Parathyroid adenoma (tissue), 2 donors: Measurements from ENCODE around the gene PRPSAP2.

Source experiments
- H2AFZ ChIP-seq: fragments of 300-600 bp; sonication (generic); one replicate; pipeline ENCODE4 v1.7.0; 2017; ENCODE audit warnings: antibody characterized with exemption, mild to moderate bottlenecking
- H3K27ac ChIP-seq: fragments of 300-600 bp; sonication (generic); one replicate; pipeline ENCODE4 v1.7.0; 2017
- H3K27me3 ChIP-seq: fragments of 300-600 bp; sonication (generic); one replicate; pipeline ENCODE4 v1.7.0; 2017; ENCODE audit warnings: low read length; ENCODE audit not compliant: control insufficient read depth, insufficient read depth
- H3K36me3 ChIP-seq: fragments of 300-600 bp; sonication (generic); one replicate; pipeline ENCODE4 v1.7.0; 2017; ENCODE audit warnings: low read length; ENCODE audit not compliant: control insufficient read depth, insufficient read depth
- H3K4me1 ChIP-seq: fragments of 300-600 bp; sonication (generic); one replicate; pipeline ENCODE4 v1.7.0; 2017; ENCODE audit warnings: control low read depth
- H3K4me2 ChIP-seq: fragments of 300-600 bp; sonication (generic); one replicate; pipeline ENCODE4 v1.7.0; 2017; ENCODE audit warnings: low read length
- H3K4me3 ChIP-seq: fragments of 300-600 bp; sonication (generic); one replicate; pipeline ENCODE4 v1.7.0; 2017; ENCODE audit warnings: low read depth, low read length
- H3K79me2 ChIP-seq: fragments of 300-600 bp; sonication (generic); one replicate; pipeline ENCODE4 v1.7.0; 2017; ENCODE audit warnings: control low read depth
- H3K9ac ChIP-seq: fragments of 300-600 bp; sonication (generic); one replicate; pipeline ENCODE4 v1.7.0; 2017; ENCODE audit warnings: mild to moderate bottlenecking
- H3K9me3 ChIP-seq: fragments of 300-600 bp; sonication (generic); one replicate; pipeline ENCODE4 v1.7.0; 2017; ENCODE audit warnings: low read length; ENCODE audit not compliant: control insufficient read depth
- TF ChIP-seq, protein P1 (sequence below): fragments of 300-600 bp; sonication (generic); IDR thresholded peaks from one replicate; pipeline ENCODE4 v1.7.0; 2017; ENCODE audit warnings: antibody characterized with exemption, mild to moderate bottlenecking
- donor health status: primary hyperparathyroidism.

The PRPSAP2 gene

DNA sequence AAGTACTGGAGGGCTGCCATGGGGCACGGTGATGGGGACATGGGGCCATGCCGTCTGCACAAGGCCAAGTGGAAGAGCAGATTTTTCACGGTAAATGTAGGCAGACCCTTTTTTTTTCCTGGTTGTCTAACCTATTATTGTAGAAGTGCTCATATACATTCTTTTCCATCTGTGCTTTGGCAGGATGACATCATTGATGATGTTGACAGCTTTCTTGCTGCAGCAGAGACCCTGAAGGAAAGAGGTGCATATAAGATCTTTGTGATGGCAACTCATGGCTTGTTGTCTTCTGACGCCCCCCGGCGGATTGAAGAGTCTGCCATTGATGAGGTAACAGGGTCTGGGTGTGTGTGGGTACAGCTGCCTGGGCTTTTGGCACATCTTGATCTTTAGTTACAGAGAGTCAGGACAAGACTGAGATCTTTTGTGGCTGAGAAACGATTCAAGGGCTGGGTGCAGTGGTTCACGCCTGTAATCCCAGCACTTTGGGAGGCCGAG, 70.7 kb downstream of the PRPSAP2 start:
- H3K27ac ChIP-seq, result no peak overlapping the region
- H3K9ac ChIP-seq, result no peak overlapping the region
- H3K9me3 ChIP-seq, result no peaks in the 10 kb centered on the region
- H3K27me3 ChIP-seq, result no peaks in the 10 kb centered on the region
- TF ChIP-seq, protein P1, sequence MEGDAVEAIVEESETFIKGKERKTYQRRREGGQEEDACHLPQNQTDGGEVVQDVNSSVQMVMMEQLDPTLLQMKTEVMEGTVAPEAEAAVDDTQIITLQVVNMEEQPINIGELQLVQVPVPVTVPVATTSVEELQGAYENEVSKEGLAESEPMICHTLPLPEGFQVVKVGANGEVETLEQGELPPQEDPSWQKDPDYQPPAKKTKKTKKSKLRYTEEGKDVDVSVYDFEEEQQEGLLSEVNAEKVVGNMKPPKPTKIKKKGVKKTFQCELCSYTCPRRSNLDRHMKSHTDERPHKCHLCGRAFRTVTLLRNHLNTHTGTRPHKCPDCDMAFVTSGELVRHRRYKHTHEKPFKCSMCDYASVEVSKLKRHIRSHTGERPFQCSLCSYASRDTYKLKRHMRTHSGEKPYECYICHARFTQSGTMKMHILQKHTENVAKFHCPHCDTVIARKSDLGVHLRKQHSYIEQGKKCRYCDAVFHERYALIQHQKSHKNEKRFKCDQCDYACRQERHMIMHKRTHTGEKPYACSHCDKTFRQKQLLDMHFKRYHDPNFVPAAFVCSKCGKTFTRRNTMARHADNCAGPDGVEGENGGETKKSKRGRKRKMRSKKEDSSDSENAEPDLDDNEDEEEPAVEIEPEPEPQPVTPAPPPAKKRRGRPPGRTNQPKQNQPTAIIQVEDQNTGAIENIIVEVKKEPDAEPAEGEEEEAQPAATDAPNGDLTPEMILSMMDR, result no peak
- H3K4me3 ChIP-seq, result no peak overlapping the region
- no peak overlapping the region for H3K4me2 ChIP-seq
- no peaks in the 10 kb centered on the region for H3K36me3 ChIP-seq
- H2AFZ ChIP-seq, result no peak overlapping the region
- H3K79me2 ChIP-seq, result peaks cover 4% of the 10 kb centered on the region
- H3K4me1 ChIP-seq, result no peaks in the 10 kb centered on the region

DNA sequence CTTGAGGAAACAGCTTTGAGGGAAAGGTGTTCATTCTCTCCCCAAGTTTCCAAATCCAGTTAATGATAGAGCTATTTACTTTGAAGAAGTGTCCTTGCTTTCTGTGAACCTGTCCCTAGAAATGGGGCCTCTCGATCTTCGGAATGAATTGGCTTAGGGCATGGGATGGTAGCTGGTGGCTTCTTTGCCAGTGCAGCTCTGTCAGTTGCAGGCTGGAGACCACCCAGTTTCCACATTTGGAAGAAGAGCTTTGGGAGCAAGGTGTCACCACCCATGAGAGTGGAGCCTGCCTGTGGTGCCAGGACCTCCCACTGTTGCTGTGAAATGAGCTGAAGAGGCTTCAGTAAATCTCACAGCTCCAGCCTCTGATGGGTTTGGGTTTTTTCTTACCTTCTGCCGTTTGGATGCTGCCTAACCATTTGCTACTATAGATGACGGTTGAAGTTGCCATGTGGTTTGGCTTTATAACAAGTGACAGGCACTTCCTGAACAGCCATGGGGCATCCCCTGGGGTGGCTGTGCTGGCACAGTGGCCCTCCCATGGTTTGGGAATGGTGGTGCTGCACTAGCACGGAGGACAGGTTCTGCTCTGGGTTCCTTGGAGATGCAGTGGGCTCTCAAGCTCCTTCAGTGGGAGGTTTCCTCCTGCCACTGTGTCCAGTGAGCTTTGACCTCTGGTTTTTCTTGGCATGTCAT, 74.6 kb downstream of the PRPSAP2 start:
- H3K36me3 ChIP-seq, result no peaks in the 10 kb centered on the region
- H3K4me2 ChIP-seq, result no peak overlapping the region
- no peaks in the 10 kb centered on the region for H3K4me1 ChIP-seq
- no peaks in the 10 kb centered on the region for H3K27me3 ChIP-seq
- no peak overlapping the region for H2AFZ ChIP-seq
- no peak overlapping the region for H3K4me3 ChIP-seq
- TF ChIP-seq, protein P1, result no peak
- H3K9ac ChIP-seq, result no peak overlapping the region
- H3K9me3 ChIP-seq, result no peaks in the 10 kb centered on the region
- no peaks in the 10 kb centered on the region for H3K79me2 ChIP-seq
- no peak overlapping the region for H3K27ac ChIP-seq

DNA sequence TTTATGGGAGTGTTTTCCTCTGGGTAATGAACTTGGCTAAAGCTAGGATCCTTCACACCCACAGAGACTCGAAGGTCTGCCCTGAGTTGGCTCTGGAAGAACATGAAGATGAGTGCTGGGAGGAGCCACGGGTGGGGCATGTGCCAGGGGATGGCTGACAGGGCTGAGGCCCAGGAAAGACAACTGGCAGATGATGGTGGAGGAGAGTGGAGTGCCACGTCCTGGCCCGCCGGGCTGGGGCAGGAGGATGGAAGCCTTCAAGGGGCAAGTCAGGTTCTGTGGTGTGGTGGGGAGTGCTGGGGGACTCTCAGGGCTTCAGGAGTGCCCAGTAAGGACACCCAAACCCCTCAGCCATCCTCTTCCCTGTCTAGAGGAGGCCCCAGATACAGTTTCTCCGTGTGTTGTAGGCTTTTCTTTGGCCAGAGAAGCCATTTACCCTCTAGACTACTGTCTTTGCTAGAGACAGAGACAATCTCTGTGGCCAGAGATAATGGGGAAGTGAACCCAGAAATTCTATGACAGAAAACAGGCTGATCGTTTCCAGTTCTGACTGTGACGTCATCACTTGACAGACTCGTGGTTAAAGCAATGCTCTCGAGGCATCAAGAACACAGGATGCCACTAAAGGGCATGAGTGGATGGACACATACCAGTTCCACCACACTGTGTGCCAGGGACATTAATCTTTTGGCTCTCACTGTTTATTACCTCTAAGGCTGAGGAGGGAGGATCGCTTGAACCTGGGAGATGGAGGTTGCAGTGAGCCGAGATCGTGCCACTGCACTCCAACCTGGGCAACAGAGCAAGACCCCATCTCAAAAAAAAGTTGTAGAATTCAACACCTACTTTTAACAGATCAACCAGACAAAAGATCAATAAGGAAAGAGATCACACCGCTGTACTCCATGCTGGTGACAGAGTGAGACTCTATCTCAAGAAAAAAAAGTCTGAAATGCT, 75.4 kb downstream of the PRPSAP2 start:
- Histone ChIP-seq H3K27ac (no peak overlapping the region), H2AFZ (no peak overlapping the region), H3K27me3 (no peaks in the 10 kb centered on the region), H3K4me3 (no peak overlapping the region), H3K4me1 (no peaks in the 10 kb centered on the region), H3K9ac (no peak overlapping the region), H3K9me3 (no peaks in the 10 kb centered on the region), H3K4me2 (no peak overlapping the region), H3K36me3 (no peaks in the 10 kb centered on the region), H3K79me2 (no peaks in the 10 kb centered on the region)
- TF ChIP-seq, protein P1, result no peak

DNA sequence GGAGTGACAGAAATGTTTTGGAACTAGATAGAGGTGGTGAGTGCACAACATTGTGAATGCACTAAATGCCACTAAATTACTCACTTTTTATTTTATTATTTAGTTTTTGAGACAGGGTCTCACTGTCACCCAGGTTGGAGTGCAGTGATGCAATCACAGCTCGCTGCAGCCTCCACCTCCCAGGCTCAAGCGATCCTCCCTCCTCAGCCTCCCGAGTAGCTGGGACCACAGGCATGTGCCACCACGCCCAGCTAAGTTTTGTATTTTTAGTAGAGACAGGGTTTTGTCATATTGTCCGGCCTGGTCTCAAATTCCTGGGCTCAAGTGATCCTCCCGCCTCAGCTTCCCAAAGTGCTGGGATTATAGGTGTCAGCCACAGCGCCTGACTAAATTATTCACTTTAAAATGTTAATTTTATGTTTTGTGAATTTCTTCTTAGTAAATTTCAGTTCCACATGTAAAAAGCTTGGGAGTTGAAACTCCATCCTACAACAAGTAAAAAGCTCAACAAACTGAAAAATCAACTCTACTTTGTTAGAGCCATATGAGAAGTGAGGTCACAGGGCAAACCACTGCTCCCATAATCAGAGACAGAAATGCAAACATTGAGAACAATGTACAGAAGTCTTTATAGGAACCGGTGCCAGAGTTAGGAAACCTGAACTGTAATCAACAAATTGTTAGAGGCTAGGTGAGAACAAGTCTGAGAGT, 80.2 kb downstream of the PRPSAP2 start:
- no peaks in the 10 kb centered on the region for H3K79me2 ChIP-seq
- H3K27ac ChIP-seq, result no peak overlapping the region
- no peak overlapping the region for H2AFZ ChIP-seq
- no peak overlapping the region for H3K9ac ChIP-seq
- H3K36me3 ChIP-seq, result no peaks in the 10 kb centered on the region
- no peaks in the 10 kb centered on the region for H3K27me3 ChIP-seq
- no peak overlapping the region for H3K4me2 ChIP-seq
- H3K9me3 ChIP-seq, result no peaks in the 10 kb centered on the region
- TF ChIP-seq, protein P1, result no peak
- no peak overlapping the region for H3K4me3 ChIP-seq
- H3K4me1 ChIP-seq, result no peaks in the 10 kb centered on the region
